ENCODE measurements around the gene FOXO4. TPM values are rescaled to one million over a fixed set of nuclear protein-coding genes. Genes with fewer than 3 reads are reported as not detected.

FOXO4 gene
- total RNA-seq, 4 donors from 2014 or later, result 28.2 to 45.0 (median 35.3) TPM

DNA sequence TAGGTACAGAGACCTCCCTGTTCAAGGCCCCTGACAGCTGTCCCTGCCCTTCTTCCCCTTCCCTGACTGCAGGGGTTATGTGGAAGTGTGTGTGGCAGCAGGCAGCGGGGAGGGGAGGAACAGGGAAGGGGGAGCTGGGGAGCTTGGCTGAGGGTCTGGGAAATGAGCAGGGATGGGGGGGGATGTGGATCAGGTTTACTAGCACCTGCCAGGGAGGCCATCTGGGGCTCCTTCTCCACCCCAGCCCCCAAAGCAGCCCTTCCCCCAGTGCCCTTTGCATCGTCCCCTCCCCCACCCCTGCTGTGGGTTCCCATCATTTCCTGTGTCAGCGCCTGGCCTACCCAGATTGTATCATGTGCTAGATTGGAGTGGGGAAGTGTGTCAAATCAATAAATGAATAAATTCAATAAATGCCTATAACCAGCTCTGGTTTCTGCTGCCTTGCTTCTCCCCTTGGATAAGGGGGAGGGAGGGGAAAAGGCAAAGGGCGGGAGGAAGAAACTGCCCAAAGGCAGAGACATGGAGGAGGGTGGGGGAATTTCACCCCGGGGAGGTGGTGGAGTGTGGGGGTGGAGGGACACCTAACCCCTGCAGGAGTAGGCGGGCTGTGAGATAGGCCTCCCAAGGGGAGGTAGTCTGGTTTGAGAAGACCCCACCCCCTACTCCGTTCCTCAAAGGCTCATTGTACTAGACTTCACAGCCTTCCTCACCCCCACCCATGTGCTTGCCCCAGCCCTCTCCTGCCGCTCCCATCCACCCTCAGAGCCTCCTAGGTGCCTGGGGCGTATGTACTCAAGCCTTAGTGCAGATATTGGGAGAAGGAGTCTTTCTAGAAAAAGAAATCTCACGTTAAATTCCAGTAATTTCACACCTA is 7.7 kb downstream of the FOXO4 start:
- no peak for DNase-seq (ENCODE audit: extremely low spot score)
- Histone ChIP-seq H3K27me3 (peaks cover 0 to 6% (median 0%) of the 10 kb centered on the region in 4 donors), H3K4me1 (peaks cover 0 to 19% (median 12%) of the 10 kb centered on the region in 4 donors), H3K4me3 (no peak overlapping the region), H3K9me3 (no peaks in the 10 kb centered on the region), H3K36me3 (no peaks in the 10 kb centered on the region), H3K27ac (replicated peaks in 1 of 4) (peak overlapping the region in 1 of 4 donors; percentile 14)
- intact Hi-C loops (cut with DNase I), result no loop called here
- no peak for TF ChIP-seq EP300 (IDR thresholded peaks at IDR 0.05)
- WGBS, result 44% methylated on average over 10 of the region's 10 CpGs

DNA sequence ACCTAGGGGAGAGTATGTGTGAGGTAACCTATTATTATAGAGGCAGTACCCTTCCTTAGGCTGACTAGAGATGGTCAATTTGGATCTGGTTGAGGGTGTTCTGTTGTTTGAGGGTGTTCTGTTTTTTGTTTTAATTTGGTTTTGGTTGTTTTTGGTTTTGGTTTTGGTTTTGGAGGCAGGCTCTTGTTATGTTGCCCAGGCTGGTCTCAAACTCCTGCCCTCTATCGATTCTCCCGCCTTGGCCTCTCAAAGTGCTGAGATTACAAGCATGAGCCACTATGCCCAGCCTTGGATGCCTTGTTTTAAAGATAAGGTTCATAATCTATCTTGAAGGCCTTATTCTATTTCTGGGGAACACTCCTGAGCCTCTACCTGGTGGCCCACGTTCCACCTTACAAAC is 10.0 kb downstream of the FOXO4 start:
- Histone ChIP-seq H3K4me3 (no peak overlapping the region), H3K4me1 (peaks cover 0 to 12% (median 3%) of the 10 kb centered on the region in 4 donors), H3K27ac (replicated peaks in 1 of 4) (no peak overlapping the region), H3K9me3 (no peaks in the 10 kb centered on the region), H3K36me3 (no peaks in the 10 kb centered on the region), H3K27me3 (peaks cover 0 to 9% (median 0%) of the 10 kb centered on the region in 4 donors)
- no peak for DNase-seq (ENCODE audit: extremely low spot score)
- intact Hi-C loops (cut with DNase I), result no loop called here
- WGBS, result 81% methylated on average over 3 of the region's 3 CpGs
- no peak for TF ChIP-seq EP300 (IDR thresholded peaks at IDR 0.05)
- TF ChIP-seq POLR2A (IDR thresholded peaks at IDR 0.05; ENCODE audit: low read depth), result no peak

DNA sequence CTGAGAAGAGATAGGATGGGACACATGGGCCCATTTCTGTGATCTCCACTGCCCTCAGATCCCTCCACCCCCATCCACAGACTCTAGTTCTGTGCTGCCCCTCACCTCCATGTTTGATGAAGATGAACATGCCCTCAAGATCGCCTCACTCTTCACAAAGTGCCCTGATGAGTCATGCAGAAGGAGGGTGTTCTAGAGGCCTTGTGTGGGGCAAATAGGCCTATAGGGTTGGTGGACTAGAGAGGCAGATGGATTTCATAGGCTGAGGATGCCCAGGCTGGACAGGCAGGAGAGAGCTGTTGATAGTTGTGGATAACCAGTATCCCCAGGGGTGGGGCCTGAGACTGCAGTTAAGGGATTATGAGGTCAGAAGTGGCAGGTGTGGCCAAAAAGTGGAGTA is 10.8 kb downstream of the FOXO4 start, which contains the start of gene CXorf65:
Gene CXorf65, minus strand, starts transcription at position 314 of the 400 bp plus-strand sequence. Its CDS starts 184 bp downstream, at position 130.
- Histone ChIP-seq H3K9me3 (no peaks in the 10 kb centered on the region), H3K4me3 (no peak within 1 kb of the TSS), H3K27ac (replicated peaks in 1 of 4) (no peak within 1 kb of the TSS), H3K4me1 (peaks cover 0 to 12% (median 3%) of the 10 kb centered on the region in 4 donors), H3K36me3 (no peaks in the 10 kb centered on the region), H3K27me3 (peaks cover 0 to 8% (median 0%) of the 10 kb centered on the region in 4 donors)
- 43% methylated on average over 1 of the region's 1 CpG for WGBS
- intact Hi-C loops (cut with DNase I), result no loop called here
- DNase-seq (ENCODE audit: extremely low spot score), result no peak
- TF ChIP-seq, protein P1, sequence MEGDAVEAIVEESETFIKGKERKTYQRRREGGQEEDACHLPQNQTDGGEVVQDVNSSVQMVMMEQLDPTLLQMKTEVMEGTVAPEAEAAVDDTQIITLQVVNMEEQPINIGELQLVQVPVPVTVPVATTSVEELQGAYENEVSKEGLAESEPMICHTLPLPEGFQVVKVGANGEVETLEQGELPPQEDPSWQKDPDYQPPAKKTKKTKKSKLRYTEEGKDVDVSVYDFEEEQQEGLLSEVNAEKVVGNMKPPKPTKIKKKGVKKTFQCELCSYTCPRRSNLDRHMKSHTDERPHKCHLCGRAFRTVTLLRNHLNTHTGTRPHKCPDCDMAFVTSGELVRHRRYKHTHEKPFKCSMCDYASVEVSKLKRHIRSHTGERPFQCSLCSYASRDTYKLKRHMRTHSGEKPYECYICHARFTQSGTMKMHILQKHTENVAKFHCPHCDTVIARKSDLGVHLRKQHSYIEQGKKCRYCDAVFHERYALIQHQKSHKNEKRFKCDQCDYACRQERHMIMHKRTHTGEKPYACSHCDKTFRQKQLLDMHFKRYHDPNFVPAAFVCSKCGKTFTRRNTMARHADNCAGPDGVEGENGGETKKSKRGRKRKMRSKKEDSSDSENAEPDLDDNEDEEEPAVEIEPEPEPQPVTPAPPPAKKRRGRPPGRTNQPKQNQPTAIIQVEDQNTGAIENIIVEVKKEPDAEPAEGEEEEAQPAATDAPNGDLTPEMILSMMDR (IDR thresholded peaks at IDR 0.05), result no peak
- TF ChIP-seq POLR2AphosphoS5 (IDR thresholded peaks at IDR 0.05) (no peak), EP300 (IDR thresholded peaks at IDR 0.05) (no peak), POLR2A (IDR thresholded peaks at IDR 0.05; ENCODE audit: low read depth) (no peak)

DNA sequence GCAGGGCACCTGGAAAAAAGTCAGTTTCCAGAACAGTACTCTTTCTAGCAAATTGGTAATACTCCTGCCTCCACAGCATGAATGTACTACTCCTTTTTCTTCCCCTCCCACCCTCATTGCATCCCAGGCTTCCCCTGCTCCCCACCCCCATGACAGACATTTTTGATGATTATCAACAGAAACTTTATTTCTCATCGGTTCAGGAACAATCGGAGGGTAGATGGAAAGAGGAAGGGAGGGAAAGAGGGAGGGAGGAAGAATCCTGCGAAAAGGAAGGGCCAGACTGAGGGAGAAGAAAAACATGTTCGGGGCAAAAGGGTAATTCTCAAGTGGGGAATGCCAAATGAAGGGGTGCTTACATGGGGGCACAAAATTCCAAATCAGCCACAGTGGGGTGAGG is 11.6 kb downstream of the FOXO4 start:
- H3K4me3 ChIP-seq, result no peak overlapping the region
- 73% methylated on average over 4 of the region's 4 CpGs for WGBS
- no peak overlapping the region for H3K27ac ChIP-seq (replicated peaks in 1 of 4)
- peaks cover 0 to 12% (median 3%) of the 10 kb centered on the region in 4 donors for H3K4me1 ChIP-seq
- no peak for DNase-seq (ENCODE audit: extremely low spot score)
- intact Hi-C loops (cut with DNase I), result no loop called here
- no peaks in the 10 kb centered on the region for H3K36me3 ChIP-seq
- H3K27me3 ChIP-seq, result peaks cover 0 to 4% (median 0%) of the 10 kb centered on the region in 4 donors
- no peak for TF ChIP-seq EP300 (IDR thresholded peaks at IDR 0.05)
- TF ChIP-seq POLR2A (IDR thresholded peaks at IDR 0.05; ENCODE audit: low read depth), result no peak
- H3K9me3 ChIP-seq, result no peaks in the 10 kb centered on the region

DNA sequence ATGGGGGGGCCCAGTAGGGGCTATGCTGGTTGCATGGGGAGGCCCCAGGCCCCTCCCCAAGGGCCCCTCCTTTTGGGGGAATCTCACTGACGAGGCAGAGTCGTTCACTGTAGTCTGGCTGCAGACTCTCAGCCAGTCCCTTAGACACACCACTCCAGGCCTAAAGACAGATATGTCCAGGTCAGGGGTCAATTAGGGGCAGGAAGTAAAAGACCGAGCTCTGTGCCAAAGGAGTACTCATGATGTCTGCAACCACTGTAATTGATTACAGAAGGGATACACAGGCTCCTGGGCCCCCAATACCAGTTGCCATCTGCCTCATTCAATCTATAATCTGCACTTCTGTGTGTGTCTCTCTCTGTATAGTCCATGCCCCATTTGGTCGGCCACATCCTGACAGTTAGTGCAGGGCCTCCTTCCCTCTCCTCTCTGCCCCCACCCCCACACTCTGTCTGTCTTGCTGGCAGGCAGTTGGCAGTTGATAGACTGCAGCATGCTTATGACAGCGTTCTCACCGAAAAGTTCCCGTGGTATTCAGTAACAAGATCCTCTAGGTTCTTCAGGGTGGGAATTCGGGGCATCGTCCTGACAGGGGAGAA is 12.2 kb downstream of the FOXO4 start:
- no peak for DNase-seq (ENCODE audit: extremely low spot score)
- no peaks in the 10 kb centered on the region for H3K36me3 ChIP-seq

More for the DNA sequence above, 12.2 kb downstream of the FOXO4 start:
- H3K27ac ChIP-seq (replicated peaks in 1 of 4), result no peak overlapping the region
- H3K4me1 ChIP-seq, result peaks cover 0 to 12% (median 3%) of the 10 kb centered on the region in 4 donors
- intact Hi-C loops (cut with DNase I), result no loop called here
- no peak for TF ChIP-seq POLR2AphosphoS5 (IDR thresholded peaks at IDR 0.05)
- TF ChIP-seq POLR2A (IDR thresholded peaks at IDR 0.05; ENCODE audit: low read depth), result no peak
- no peak for TF ChIP-seq EP300 (IDR thresholded peaks at IDR 0.05)
- TF ChIP-seq, protein P1 (IDR thresholded peaks at IDR 0.05), result no peak
- no peak overlapping the region for H3K4me3 ChIP-seq
- 48% methylated on average over 9 of the region's 9 CpGs for WGBS
- H3K9me3 ChIP-seq, result no peaks in the 10 kb centered on the region
- peaks cover 0 to 4% (median 0%) of the 10 kb centered on the region in 4 donors for H3K27me3 ChIP-seq

Measured in esophagus muscularis mucosa (tissue), 4 donors.